ENCODE data around the gene ZNF654.

Gene ZNF654

GRCh38 chr3:88191872-88192409, 132.9 kb downstream of the ZNF654 start:
- DNase-seq (ENCODE audit: low read depth in 1 of 2, low spot score in 1 of 2) = no peak

- no peak for DNase-seq (ENCODE audit: low read depth in 1 of 2, low spot score in 1 of 2)
Measured at GRCh38 chr3:88192631-88193030, 133.6 kb downstream of the ZNF654 start.
